Measurements from ENCODE around the gene PCK1.

PCK1 gene

DNA sequence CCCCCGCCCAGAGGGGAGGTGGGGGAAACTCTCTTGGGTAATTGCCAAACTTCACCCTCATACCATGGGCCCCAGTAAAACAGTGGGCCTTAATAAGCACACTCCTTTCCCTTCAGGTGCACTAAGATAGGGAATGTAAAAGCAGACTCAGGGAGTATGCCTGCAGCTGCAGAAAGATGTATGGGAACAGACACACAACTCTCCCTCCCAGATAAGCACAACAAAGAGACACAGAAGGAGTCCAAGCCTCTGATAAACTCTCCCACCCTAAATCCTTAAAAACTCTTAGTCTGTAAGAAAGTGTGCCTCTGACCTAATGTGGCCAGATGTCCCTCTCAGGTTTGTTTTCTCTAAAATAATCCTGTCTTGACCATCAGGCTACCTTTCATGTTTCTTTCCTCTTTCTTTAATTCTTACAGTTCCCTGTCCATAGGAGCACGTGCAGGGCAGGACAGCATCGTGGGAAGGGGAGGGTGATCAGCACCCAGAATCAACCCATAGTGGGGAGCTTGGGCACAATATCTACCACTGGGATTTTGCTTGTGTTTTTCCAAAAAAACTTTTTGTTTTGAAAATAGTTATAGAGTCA lies 24.7 kb upstream of the PCK1 start:
- DNase-seq (ENCODE audit: low read depth in 2 of 2): no peak
- no peak overlapping the region for H3K4me3 ChIP-seq (replicated peaks in 1 of 2; ENCODE audit: low read depth in 2 of 2, low read length in 2 of 2)
- TF ChIP-seq, protein P1, sequence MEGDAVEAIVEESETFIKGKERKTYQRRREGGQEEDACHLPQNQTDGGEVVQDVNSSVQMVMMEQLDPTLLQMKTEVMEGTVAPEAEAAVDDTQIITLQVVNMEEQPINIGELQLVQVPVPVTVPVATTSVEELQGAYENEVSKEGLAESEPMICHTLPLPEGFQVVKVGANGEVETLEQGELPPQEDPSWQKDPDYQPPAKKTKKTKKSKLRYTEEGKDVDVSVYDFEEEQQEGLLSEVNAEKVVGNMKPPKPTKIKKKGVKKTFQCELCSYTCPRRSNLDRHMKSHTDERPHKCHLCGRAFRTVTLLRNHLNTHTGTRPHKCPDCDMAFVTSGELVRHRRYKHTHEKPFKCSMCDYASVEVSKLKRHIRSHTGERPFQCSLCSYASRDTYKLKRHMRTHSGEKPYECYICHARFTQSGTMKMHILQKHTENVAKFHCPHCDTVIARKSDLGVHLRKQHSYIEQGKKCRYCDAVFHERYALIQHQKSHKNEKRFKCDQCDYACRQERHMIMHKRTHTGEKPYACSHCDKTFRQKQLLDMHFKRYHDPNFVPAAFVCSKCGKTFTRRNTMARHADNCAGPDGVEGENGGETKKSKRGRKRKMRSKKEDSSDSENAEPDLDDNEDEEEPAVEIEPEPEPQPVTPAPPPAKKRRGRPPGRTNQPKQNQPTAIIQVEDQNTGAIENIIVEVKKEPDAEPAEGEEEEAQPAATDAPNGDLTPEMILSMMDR (IDR thresholded peaks at IDR 0.05; ENCODE audit: low read depth, low read length): no peak

DNA sequence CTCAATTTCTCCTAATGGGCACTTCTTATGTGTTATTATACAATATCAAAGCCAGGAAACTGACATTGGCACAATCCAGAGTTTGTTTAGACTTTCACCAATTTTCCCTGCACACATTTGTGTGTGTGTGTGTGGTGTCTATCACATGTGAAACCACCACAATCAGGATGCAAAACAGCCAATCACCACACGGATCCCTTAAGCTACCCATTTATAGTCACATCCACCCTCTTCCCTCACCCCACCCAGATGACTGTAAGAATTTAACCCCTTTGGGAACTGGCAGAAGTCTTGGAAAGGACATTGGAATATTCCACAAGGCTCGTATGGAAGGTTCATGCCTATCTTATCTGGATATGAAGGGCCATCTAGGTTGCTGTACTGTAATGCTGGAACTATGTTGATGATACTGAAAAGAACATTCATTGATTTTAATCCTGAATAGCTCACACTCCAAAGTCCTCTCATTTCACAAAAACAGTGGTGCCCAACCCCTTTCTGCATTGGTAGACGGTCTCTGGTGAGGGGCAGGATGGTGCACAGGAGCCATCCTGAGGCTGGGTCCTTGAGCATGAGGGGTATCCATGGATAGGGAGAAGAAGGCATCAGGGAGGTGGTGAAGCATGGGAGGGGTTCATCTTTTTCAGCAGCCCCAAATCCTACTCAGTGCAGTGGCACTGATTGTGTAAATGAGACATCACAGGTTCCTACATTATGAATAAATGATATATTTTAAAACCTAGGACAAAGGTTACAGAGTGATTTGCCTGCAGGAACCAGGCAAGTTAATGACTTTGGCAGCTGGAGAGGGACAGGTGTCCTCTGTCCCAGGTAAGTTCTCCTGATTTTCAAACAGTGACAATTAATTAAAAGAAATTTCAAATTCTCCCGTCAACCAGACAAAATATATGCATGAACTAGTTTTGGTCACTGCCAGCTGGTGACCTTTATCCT lies 23.9 kb upstream of the PCK1 start:
- H3K4me3 ChIP-seq (replicated peaks in 1 of 2; ENCODE audit: low read depth in 2 of 2, low read length in 2 of 2): no peak overlapping the region
- DNase-seq (ENCODE audit: low read depth in 2 of 2): no peak
- TF ChIP-seq, protein P1 (IDR thresholded peaks at IDR 0.05; ENCODE audit: low read depth, low read length): no peak

DNA sequence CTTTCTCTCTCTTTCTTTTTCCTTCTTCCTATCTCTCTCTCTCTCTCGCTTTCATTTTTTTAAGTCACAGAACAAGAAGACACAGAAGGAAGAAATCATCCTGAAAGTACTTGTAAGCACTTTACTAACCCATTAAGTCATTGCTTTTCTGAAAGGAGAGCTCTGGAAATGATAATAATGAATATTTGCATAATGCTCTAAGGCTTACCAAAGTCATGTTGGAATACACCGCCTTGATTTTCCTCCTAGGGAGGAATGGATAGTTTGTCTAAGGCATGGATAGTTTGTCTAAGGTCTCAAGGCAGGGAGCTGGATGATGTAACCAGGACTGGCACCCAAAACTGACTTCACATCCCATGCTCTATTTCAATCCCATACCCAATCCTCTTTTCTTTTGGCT lies 23.1 kb upstream of the PCK1 start:
- TF ChIP-seq, protein P1 (IDR thresholded peaks at IDR 0.05; ENCODE audit: low read depth, low read length): no peak
- H3K4me3 ChIP-seq (replicated peaks in 1 of 2; ENCODE audit: low read depth in 2 of 2, low read length in 2 of 2): no peak overlapping the region
- no peak for DNase-seq (ENCODE audit: low read depth in 2 of 2)

- H3K4me3 ChIP-seq (replicated peaks in 1 of 2; ENCODE audit: low read depth in 2 of 2, low read length in 2 of 2): no peak overlapping the region
- TF ChIP-seq, protein P1 (IDR thresholded peaks at IDR 0.05; ENCODE audit: low read depth, low read length): no peak
- no peak for DNase-seq (ENCODE audit: low read depth in 2 of 2)
These were observed 21.0 kb upstream of the PCK1 start for GRCh38 chr20:57539889-57540288.

GRCh38 chr20:57540890-57541580 lies 19.9 kb upstream of the PCK1 start:
- TF ChIP-seq, protein P1 (IDR thresholded peaks at IDR 0.05; ENCODE audit: low read depth, low read length): no peak
- no peak overlapping the region for H3K4me3 ChIP-seq (replicated peaks in 1 of 2; ENCODE audit: low read depth in 2 of 2, low read length in 2 of 2)
- DNase-seq (ENCODE audit: low read depth in 2 of 2): no peak

DNA sequence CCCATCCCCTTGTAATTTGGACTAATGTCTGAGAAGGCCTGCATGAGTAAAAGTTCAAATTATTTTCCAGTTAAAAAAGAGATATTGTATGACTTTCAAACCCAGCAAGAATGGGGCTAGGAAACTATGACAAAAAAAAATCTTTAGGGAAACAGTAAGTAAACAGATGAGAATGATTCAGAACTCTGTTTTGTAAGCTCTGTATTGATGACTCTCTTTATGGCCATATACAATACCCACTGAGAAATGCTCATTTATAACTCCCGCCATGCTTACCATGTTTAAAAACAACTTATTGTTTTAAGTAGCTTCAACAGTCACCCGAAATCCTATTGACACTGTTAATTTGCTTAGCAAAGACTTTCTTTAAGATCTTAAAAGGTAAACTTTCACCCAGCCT lies 17.2 kb upstream of the PCK1 start:
- no peak for DNase-seq (ENCODE audit: low read depth in 2 of 2)
- no peak overlapping the region for H3K4me3 ChIP-seq (replicated peaks in 1 of 2; ENCODE audit: low read depth in 2 of 2, low read length in 2 of 2)
- TF ChIP-seq, protein P1 (IDR thresholded peaks at IDR 0.05; ENCODE audit: low read depth, low read length): no peak

Data from cardiac fibroblast (primary cell).